ENCODE measurements around the gene DEFB114.

Gene DEFB114

GRCh38 chr6:49979584-49979983, 15.6 kb upstream of the DEFB114 start:
- no peaks in the 10 kb centered on the region for H3K79me2 ChIP-seq (ENCODE audit: insufficient read depth, low read length)
- TF ChIP-seq CTCF (IDR thresholded peaks at IDR 0.05; ENCODE audit: low read length) (no peak), EZH2 (IDR thresholded peaks at IDR 0.05; ENCODE audit: borderline replicate concordance, low read length) (no peak)
- no peaks in the 10 kb centered on the region for H3K4me1 ChIP-seq (ENCODE audit: insufficient read depth, low read length, severe bottlenecking)
- H3K9me3 ChIP-seq (ENCODE audit: low read length) = no peaks in the 10 kb centered on the region
- no peaks in the 10 kb centered on the region for H3F3A ChIP-seq (ENCODE audit: insufficient read depth, low read length)
- no peak overlapping the region for H2AFZ ChIP-seq (ENCODE audit: low read length)
- no peak overlapping the region for H3K4me3 ChIP-seq (ENCODE audit: low read depth, low read length, poor library complexity, severe bottlenecking)
- no peaks in the 10 kb centered on the region for H4K20me1 ChIP-seq (ENCODE audit: insufficient read depth, low read length)
- no peak overlapping the region for H3K9ac ChIP-seq (ENCODE audit: low read length)
- H3K27me3 ChIP-seq (ENCODE audit: insufficient read depth, low read length) = no peaks in the 10 kb centered on the region
- H3K27ac ChIP-seq (ENCODE audit: low read depth, low read length, poor library complexity, severe bottlenecking) = no peak overlapping the region
- H3K9me2 ChIP-seq (ENCODE audit: low read depth, low read length) = no peaks in the 10 kb centered on the region
- H3K4me2 ChIP-seq (ENCODE audit: low read length) = no peak overlapping the region
- no peaks in the 10 kb centered on the region for H3K36me3 ChIP-seq (ENCODE audit: insufficient read depth, low read length)

GRCh38 chr6:49978332-49979226, 14.6 kb upstream of the DEFB114 start:
- no peaks in the 10 kb centered on the region for H3K4me1 ChIP-seq (ENCODE audit: insufficient read depth, low read length, severe bottlenecking)
- no peaks in the 10 kb centered on the region for H3K79me2 ChIP-seq (ENCODE audit: insufficient read depth, low read length)
- no peak overlapping the region for H3K9ac ChIP-seq (ENCODE audit: low read length)
- no peaks in the 10 kb centered on the region for H3K9me2 ChIP-seq (ENCODE audit: low read depth, low read length)
- H2AFZ ChIP-seq (ENCODE audit: low read length) = no peak overlapping the region
- H3F3A ChIP-seq (ENCODE audit: insufficient read depth, low read length) = no peaks in the 10 kb centered on the region
- no peaks in the 10 kb centered on the region for H4K20me1 ChIP-seq (ENCODE audit: insufficient read depth, low read length)
- no peak overlapping the region for H3K4me3 ChIP-seq (ENCODE audit: low read depth, low read length, poor library complexity, severe bottlenecking)
- TF ChIP-seq CTCF (IDR thresholded peaks at IDR 0.05; ENCODE audit: low read length) (no peak), EZH2 (IDR thresholded peaks at IDR 0.05; ENCODE audit: borderline replicate concordance, low read length) (no peak)
- no peak overlapping the region for H3K27ac ChIP-seq (ENCODE audit: low read depth, low read length, poor library complexity, severe bottlenecking)
- no peaks in the 10 kb centered on the region for H3K27me3 ChIP-seq (ENCODE audit: insufficient read depth, low read length)
- no peaks in the 10 kb centered on the region for H3K9me3 ChIP-seq (ENCODE audit: low read length)
- H3K4me2 ChIP-seq (ENCODE audit: low read length) = no peak overlapping the region; the same call in 1 of the 2 replicates
- no peaks in the 10 kb centered on the region for H3K36me3 ChIP-seq (ENCODE audit: insufficient read depth, low read length)

GRCh38 chr6:49969605-49970004, 5.6 kb upstream of the DEFB114 start, which contains the start of gene DEFB113:
Gene DEFB113, minus strand, starts transcription at chr6:49969625. Its CDS starts 0 bp downstream, at chr6:49969625.
- Histone ChIP-seq H2AFZ (ENCODE audit: low read length) (no peak within 1 kb of the TSS), H4K20me1 (ENCODE audit: insufficient read depth, low read length) (no peaks in the 10 kb centered on the region), H3K4me1 (ENCODE audit: insufficient read depth, low read length, severe bottlenecking) (no peaks in the 10 kb centered on the region), H3K27ac (ENCODE audit: low read depth, low read length, poor library complexity, severe bottlenecking) (no peak within 1 kb of the TSS), H3K4me3 (ENCODE audit: low read depth, low read length, poor library complexity, severe bottlenecking) (no peak within 1 kb of the TSS), H3K27me3 (ENCODE audit: insufficient read depth, low read length) (no peaks in the 10 kb centered on the region), H3K4me2 (ENCODE audit: low read length) (no peak within 1 kb of the TSS), H3K9me3 (ENCODE audit: low read length) (no peaks in the 10 kb centered on the region), H3K36me3 (ENCODE audit: insufficient read depth, low read length) (no peaks in the 10 kb centered on the region), H3K9me2 (ENCODE audit: low read depth, low read length) (no peaks in the 10 kb centered on the region), H3K9ac (ENCODE audit: low read length) (no peak within 1 kb of the TSS), H3K79me2 (ENCODE audit: insufficient read depth, low read length) (no peaks in the 10 kb centered on the region), H3F3A (ENCODE audit: insufficient read depth, low read length) (no peaks in the 10 kb centered on the region)
- TF ChIP-seq CTCF (IDR thresholded peaks at IDR 0.05; ENCODE audit: low read length) (no peak), EZH2 (IDR thresholded peaks at IDR 0.05; ENCODE audit: borderline replicate concordance, low read length) (no peak)
